Nephron progenitor cell (in vitro differentiated cells): ENCODE data around the gene CST6.
"Not testable (repeated sequence)": the region's sequence is repeated elsewhere in the genome, so short reads cannot be mapped to it uniquely, and the experiment has no call there.

Source experiments
- DNase-seq: peaks from one replicate; pipeline ENCODE4 v3.0.0; 2021
- H3K27ac Mint-ChIP-seq: 2 replicates; pipeline ENCODE4 v1.8.0; 2021; ENCODE audit warnings: mild to moderate bottlenecking, moderate library complexity, mixed read lengths
- H3K27me3 Mint-ChIP-seq: 2 replicates; pipeline ENCODE4 v1.8.0; 2021; ENCODE audit warnings: mild to moderate bottlenecking, low read depth, mixed read lengths; ENCODE audit not compliant: poor library complexity
- H3K36me3 Mint-ChIP-seq: 2 replicates; pipeline ENCODE4 v1.8.0; 2021; ENCODE audit warnings: low read depth, mixed read lengths
- H3K4me1 Mint-ChIP-seq: 2 replicates; pipeline ENCODE4 v1.8.0; 2021; ENCODE audit warnings: mixed read lengths
- H3K4me3 Mint-ChIP-seq: 2 replicates; pipeline ENCODE4 v1.8.0; 2021; ENCODE audit warnings: mild to moderate bottlenecking, moderate library complexity, mixed read lengths
- H3K9me3 Mint-ChIP-seq: 2 replicates; pipeline ENCODE4 v1.8.0; 2021; ENCODE audit warnings: mild to moderate bottlenecking, moderate library complexity, mixed read lengths
- TF ChIP-seq, protein P1 (sequence below): fragments of 200-600 bp; sonication (generic); IDR thresholded peaks from 2 replicates; pipeline ENCODE4 v1.5.0; 2021; ENCODE audit warnings: antibody characterized with exemption

CST6 gene

DNA sequence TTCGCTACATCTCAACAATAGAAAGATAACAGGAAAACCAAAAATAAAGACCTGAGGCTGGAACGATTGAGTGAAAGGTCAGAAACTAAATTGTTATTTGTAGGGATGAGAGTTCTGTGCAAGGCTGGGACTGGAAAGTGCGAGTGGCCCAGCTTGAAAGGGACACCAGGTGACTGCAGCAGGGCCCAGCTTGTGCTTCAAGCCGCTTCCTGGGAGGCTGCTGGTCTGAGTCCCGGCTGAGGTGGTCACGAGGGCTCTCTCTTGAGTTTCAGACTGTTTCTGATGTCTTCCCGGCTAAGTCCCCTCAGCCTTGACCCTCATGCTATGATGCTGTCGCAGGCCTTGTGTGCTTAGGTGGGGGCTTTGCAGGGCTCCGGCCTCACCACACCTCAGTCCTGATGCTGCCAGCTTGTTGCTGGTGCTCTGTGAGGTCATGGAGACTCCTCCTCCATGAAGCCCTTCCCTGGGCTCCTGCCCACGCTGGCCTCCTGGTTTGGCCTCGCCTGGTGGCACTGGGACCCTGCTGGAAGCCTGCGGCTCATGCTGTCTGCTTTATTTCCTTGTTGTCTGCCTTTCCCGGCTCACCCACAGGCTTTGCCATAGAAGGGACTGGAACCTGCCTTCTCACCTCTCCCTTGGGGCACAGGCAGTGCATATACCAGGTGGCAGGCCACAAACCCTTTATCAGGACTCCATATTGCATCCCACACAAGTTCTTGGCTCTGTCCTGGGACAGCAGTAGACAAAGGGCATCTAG, 5.5 kb upstream of the CST6 start:
- peaks cover 36% of the 10 kb centered on the region for H3K4me1 Mint-ChIP-seq
- TF ChIP-seq, protein P1, sequence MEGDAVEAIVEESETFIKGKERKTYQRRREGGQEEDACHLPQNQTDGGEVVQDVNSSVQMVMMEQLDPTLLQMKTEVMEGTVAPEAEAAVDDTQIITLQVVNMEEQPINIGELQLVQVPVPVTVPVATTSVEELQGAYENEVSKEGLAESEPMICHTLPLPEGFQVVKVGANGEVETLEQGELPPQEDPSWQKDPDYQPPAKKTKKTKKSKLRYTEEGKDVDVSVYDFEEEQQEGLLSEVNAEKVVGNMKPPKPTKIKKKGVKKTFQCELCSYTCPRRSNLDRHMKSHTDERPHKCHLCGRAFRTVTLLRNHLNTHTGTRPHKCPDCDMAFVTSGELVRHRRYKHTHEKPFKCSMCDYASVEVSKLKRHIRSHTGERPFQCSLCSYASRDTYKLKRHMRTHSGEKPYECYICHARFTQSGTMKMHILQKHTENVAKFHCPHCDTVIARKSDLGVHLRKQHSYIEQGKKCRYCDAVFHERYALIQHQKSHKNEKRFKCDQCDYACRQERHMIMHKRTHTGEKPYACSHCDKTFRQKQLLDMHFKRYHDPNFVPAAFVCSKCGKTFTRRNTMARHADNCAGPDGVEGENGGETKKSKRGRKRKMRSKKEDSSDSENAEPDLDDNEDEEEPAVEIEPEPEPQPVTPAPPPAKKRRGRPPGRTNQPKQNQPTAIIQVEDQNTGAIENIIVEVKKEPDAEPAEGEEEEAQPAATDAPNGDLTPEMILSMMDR, result no peak
- H3K27ac Mint-ChIP-seq, result no peak overlapping the region
- no peak overlapping the region for H3K4me3 Mint-ChIP-seq
- peaks cover 16% of the 10 kb centered on the region for H3K27me3 Mint-ChIP-seq
- DNase-seq, result no peak
- peaks cover 11% of the 10 kb centered on the region for H3K36me3 Mint-ChIP-seq
- no peaks in the 10 kb centered on the region for H3K9me3 Mint-ChIP-seq

DNA sequence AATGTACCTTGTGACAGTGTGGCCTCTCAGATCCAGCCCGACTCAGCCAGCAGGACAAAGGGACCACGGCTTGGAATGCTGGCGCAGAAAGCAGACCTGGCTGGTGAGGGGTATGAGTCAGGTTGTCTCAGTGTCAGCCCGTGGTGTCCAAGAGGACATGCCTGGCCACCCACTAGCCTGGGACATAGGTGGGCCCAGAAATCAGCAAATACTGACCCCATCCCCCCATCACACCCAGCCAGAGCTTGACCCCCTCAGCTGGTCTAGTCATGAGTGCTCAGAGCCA, 5.0 kb upstream of the CST6 start:
- no peak for DNase-seq
- no peak overlapping the region for H3K27ac Mint-ChIP-seq
- TF ChIP-seq, protein P1, result no peak
- H3K27me3 Mint-ChIP-seq, result peaks cover 20% of the 10 kb centered on the region
- peaks cover 31% of the 10 kb centered on the region for H3K4me1 Mint-ChIP-seq
- no peak overlapping the region for H3K4me3 Mint-ChIP-seq
- H3K36me3 Mint-ChIP-seq, result peaks cover 11% of the 10 kb centered on the region
- no peaks in the 10 kb centered on the region for H3K9me3 Mint-ChIP-seq

DNA sequence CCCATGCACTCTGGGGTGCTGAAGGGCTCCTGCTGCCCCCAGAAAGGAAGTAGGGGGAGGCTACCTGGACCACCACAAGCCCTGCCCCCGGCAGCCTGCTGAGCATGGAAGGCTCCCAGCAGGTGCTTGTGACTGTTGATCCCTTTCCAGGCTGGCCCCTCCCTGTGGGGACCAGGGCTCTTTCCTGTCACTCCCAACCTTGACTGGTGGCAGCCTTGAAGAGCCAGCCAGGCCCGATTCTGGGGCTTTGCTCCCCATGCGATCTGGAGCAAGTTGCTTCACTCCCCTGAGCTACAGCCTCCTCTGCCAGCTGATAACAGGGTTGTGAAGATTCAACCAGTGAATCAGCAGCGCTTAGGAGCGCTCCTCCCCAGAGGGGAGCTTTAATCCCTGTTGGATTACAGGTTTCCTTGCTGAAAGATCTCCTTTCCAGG, 4.6 kb upstream of the CST6 start:
- no peaks in the 10 kb centered on the region for H3K9me3 Mint-ChIP-seq
- H3K36me3 Mint-ChIP-seq, result peaks cover 11% of the 10 kb centered on the region
- H3K27ac Mint-ChIP-seq, result no peak overlapping the region
- H3K4me3 Mint-ChIP-seq, result no peak overlapping the region
- H3K4me1 Mint-ChIP-seq, result peaks cover 29% of the 10 kb centered on the region
- TF ChIP-seq, protein P1, result no peak
- no peak for DNase-seq
- H3K27me3 Mint-ChIP-seq, result peaks cover 20% of the 10 kb centered on the region

DNA sequence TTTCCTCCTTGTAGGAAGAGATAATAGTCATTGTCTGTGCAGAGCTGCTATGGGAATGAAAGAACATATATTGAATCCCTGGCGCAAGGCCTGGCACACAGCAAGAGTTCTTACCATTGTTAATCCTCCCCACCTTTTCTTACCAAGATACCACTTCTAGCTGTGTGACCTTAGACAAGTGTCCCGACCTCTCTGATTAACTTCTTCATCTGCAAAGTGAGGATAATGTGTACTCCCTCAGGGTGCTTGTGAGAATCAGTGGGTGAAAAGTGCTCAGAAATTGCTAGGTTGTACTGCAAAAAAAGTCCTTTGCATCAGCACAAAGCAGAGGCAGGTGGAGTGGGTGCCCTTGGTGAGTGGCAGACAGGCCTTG, 3.7 kb upstream of the CST6 start:
- no peaks in the 10 kb centered on the region for H3K9me3 Mint-ChIP-seq

DNA sequence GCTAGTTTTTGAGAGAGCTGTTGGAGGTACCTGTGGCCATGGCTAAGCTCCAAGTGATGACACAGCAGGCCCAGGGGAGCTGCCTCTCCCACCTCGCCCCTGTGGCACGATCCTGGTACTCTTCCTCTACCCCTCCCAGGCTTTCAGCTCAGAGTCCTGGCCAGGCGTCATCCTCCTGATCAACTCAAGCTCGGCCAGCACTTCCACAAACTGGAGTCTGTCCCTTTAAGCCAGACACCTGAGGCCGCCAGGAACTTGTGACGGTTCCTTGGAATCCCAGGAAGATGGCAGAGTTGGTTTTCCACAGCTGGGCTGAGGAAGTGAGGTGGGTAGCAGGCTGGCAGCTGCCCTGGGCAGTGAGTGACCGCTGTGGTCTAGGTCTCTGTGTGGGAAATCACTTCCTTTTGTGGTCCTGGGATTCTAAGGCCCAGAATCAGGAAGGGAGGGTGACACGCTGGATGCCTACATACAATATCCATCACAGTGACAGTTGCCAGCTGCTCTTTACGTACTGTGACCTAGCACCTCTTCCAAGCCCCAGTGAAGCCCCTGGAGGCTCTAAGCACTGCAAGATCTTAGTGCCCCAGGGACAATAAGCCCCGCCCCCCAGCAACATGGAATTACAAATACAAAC, 3.2 kb upstream of the CST6 start:
- H3K27me3 Mint-ChIP-seq, result peaks cover 30% of the 10 kb centered on the region
- no peak overlapping the region for H3K27ac Mint-ChIP-seq
- peak; percentile 32 for DNase-seq
- H3K4me3 Mint-ChIP-seq, result no peak overlapping the region
- H3K9me3 Mint-ChIP-seq, result no peaks in the 10 kb centered on the region
- TF ChIP-seq, protein P1, result no peak
- peaks cover 19% of the 10 kb centered on the region for H3K4me1 Mint-ChIP-seq
- peaks cover 11% of the 10 kb centered on the region for H3K36me3 Mint-ChIP-seq

More for the DNA sequence above, 3.7 kb upstream of the CST6 start:
- Mint-ChIP-seq H3K27ac (no peak overlapping the region), H3K36me3 (peaks cover 11% of the 10 kb centered on the region), H3K4me1 (peaks cover 24% of the 10 kb centered on the region), H3K4me3 (no peak overlapping the region), H3K27me3 (peaks cover 25% of the 10 kb centered on the region)
- DNase-seq, result no peak
- TF ChIP-seq, protein P1, result no peak

DNA sequence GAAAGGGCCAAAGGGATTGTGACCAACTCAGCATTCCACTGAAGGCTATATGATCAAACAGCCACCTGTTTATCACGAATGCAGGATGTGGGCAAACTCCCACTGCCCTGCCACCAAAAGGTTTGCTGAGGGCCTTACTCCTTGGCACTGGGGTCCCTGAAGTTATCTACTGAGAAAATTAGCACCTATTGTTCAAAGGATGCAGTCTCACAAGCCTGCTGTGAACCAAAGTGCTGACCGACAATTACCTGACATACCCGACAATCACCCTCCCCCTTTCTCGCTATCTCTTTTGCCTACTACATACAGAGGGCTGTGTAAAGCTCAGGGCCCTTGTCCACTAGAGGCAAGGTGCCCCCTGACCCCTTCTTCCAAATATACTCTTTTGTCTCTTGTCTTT, 1.8 kb upstream of the CST6 start:
- peaks cover 35% of the 10 kb centered on the region for H3K27me3 Mint-ChIP-seq
- H3K4me1 Mint-ChIP-seq, result peaks cover 18% of the 10 kb centered on the region
- H3K36me3 Mint-ChIP-seq, H3K4me3 Mint-ChIP-seq, H3K27ac Mint-ChIP-seq, H3K9me3 Mint-ChIP-seq, DNase-seq: not testable (repeated sequence)
